HEK293 (cell line): ENCODE measurements around the gene TMEM98.
"Not testable (repeated sequence)": the region's sequence is repeated elsewhere in the genome, so short reads cannot be mapped to it uniquely, and the experiment has no call there.

Experiments
- GLIS2 ChIP-seq: fragments of 450-650 bp; formaldehyde crosslinking; IDR thresholded peaks from 2 replicates; pipeline ENCODE4 v1.5.1; 2016; ENCODE audit warnings: missing biosample characterization, missing genetic modification characterization
- KLF16 ChIP-seq: fragments of 450-650 bp; formaldehyde crosslinking; IDR thresholded peaks from 2 replicates; pipeline ENCODE4 v1.5.1; 2017; ENCODE audit warnings: missing biosample characterization, missing genetic modification characterization
- KLF8 ChIP-seq: fragments of 450-650 bp; formaldehyde crosslinking; IDR thresholded peaks from 2 replicates; pipeline ENCODE4 v1.5.1; 2016; ENCODE audit warnings: missing biosample characterization, missing genetic modification characterization
- MEIS1 ChIP-seq: sonication (generic); formaldehyde crosslinking; IDR thresholded peaks from 2 replicates; pipeline ENCODE4 v1.8.1; 2022; ENCODE audit warnings: missing genetic modification reagents, mild to moderate bottlenecking, borderline replicate concordance
- PRDM10 ChIP-seq: fragments of 450-650 bp; formaldehyde crosslinking; IDR thresholded peaks from 2 replicates; pipeline ENCODE4 v1.5.1; 2016; ENCODE audit warnings: missing biosample characterization, missing genetic modification characterization
- REST ChIP-seq: fragments of 450-650 bp; formaldehyde crosslinking; IDR thresholded peaks from 2 replicates; pipeline ENCODE4 v1.5.1; 2016; ENCODE audit warnings: missing biosample characterization, missing genetic modification characterization
- SETDB1 ChIP-seq: IDR thresholded peaks from one replicate; pipeline ENCODE4 v1.6.1; 2017; ENCODE audit warnings: mild to moderate bottlenecking, low read length, moderate library complexity, mixed read lengths; ENCODE audit not compliant: insufficient read length
- TRIM28 ChIP-seq: IDR thresholded peaks from 2 replicates; pipeline ENCODE4 v1.6.1; 2011; ENCODE audit warnings: low read length, control low read depth, borderline replicate concordance
- ZBTB17 ChIP-seq: fragments of 450-650 bp; formaldehyde crosslinking; IDR thresholded peaks from 2 replicates; pipeline ENCODE4 v1.5.1; 2016; ENCODE audit warnings: missing biosample characterization, missing genetic modification characterization
- ZBTB49 ChIP-seq: fragments of 450-650 bp; formaldehyde crosslinking; IDR thresholded peaks from 2 replicates; pipeline ENCODE4 v1.5.1; 2016; ENCODE audit warnings: missing biosample characterization, missing genetic modification characterization, low read depth
- ZFP37 ChIP-seq: fragments of 450-650 bp; formaldehyde crosslinking; IDR thresholded peaks from 2 replicates; pipeline ENCODE4 v1.5.1; 2016; ENCODE audit warnings: missing biosample characterization, missing genetic modification characterization
- ZNF10 ChIP-seq: fragments of 450-650 bp; formaldehyde crosslinking; IDR thresholded peaks from 2 replicates; pipeline ENCODE4 v1.5.1; 2017; ENCODE audit warnings: missing biosample characterization, missing genetic modification characterization
- ZNF280C ChIP-seq: fragments of 450-650 bp; formaldehyde crosslinking; IDR thresholded peaks from 2 replicates; pipeline ENCODE4 v1.5.1; 2016; ENCODE audit warnings: missing biosample characterization, missing genetic modification characterization
- TF ChIP-seq, protein P1 (sequence below): fragments of 450-650 bp; formaldehyde crosslinking; IDR thresholded peaks from 2 replicates; pipeline ENCODE4 v1.5.1; 2016; ENCODE audit warnings: missing biosample characterization, missing genetic modification characterization

GRCh38 chr17:32887410-32887809 lies 40.5 kb upstream of the TMEM98 start:
- TF ChIP-seq ZNF10 (tag by site-specific recombination); TRIM28; REST (tag by site-specific recombination); ZFP37 (tag by site-specific recombination); GLIS2 (tag by site-specific recombination); SETDB1; ZNF280C (tag by site-specific recombination); KLF8 (tag by site-specific recombination); ZBTB17 (tag by site-specific recombination); PRDM10 (tag by site-specific recombination); ZBTB49 (tag by site-specific recombination); KLF16; MEIS1 (CRISPR knock-in tag): not testable (repeated sequence)
- TF ChIP-seq, protein P1, sequence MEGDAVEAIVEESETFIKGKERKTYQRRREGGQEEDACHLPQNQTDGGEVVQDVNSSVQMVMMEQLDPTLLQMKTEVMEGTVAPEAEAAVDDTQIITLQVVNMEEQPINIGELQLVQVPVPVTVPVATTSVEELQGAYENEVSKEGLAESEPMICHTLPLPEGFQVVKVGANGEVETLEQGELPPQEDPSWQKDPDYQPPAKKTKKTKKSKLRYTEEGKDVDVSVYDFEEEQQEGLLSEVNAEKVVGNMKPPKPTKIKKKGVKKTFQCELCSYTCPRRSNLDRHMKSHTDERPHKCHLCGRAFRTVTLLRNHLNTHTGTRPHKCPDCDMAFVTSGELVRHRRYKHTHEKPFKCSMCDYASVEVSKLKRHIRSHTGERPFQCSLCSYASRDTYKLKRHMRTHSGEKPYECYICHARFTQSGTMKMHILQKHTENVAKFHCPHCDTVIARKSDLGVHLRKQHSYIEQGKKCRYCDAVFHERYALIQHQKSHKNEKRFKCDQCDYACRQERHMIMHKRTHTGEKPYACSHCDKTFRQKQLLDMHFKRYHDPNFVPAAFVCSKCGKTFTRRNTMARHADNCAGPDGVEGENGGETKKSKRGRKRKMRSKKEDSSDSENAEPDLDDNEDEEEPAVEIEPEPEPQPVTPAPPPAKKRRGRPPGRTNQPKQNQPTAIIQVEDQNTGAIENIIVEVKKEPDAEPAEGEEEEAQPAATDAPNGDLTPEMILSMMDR (tag by site-specific recombination), result not testable (repeated sequence)
